Naive thymus-derived CD4-positive, alpha-beta T cell (primary cell): ENCODE results near the gene SPAG4. TPM values are rescaled to one million over a fixed set of nuclear protein-coding genes. Genes with fewer than 3 reads are reported as not detected.

ENCODE experiments used
- ATAC-seq: fragments of 150-1000 bp; cut with Tn5 transposase; 2 replicates; pipeline ENCODE4 v1.10.0; 2021; ENCODE audit warnings: mild to moderate bottlenecking, moderate library complexity
- CTCF ChIA-PET: fragments of 350-600 bp; sonication (Branson Sonifier 250); formaldehyde crosslinking; loops from one replicate; lab custom pipeline; 2021; ENCODE audit warnings: antibody characterized with exemption; lab: Charles Lee
- POLR2A ChIA-PET: fragments of 350-600 bp; sonication (Branson Sonifier 250); formaldehyde crosslinking; loops from one replicate; lab custom pipeline; 2021; ENCODE audit warnings: antibody characterized with exemption, inconsistent platforms; lab: Charles Lee
- DNase-seq, 9 donors: peaks; one replicate each; pipeline versions ENCODE4 v3.0.0 to v3.0.0-alpha.2; 2020 to 2022; ENCODE audit warnings: mixed read lengths in 1 of 9
- H3K27ac ChIP-seq: one replicate; pipeline ENCODE4 v1.7.0; 2013; ENCODE audit warnings: mild to moderate bottlenecking, low read depth, low read length, moderate library complexity
- H3K27me3 ChIP-seq, 2 donors: one replicate each; pipeline ENCODE4 v1.7.0; 2013; ENCODE audit warnings: low read length in 2 of 2, mild to moderate bottlenecking in 2 of 2, moderate library complexity in 2 of 2; ENCODE audit not compliant: control insufficient read depth in 2 of 2, insufficient read depth in 2 of 2
- H3K36me3 ChIP-seq, 3 experiments: 1 replicate in 2 of 3; 2 replicates in 1 of 3; pipeline ENCODE4 v1.7.0; 2013; ENCODE audit warnings: low read length in 3 of 3, mild to moderate bottlenecking in 3 of 3, moderate library complexity in 1 of 3; ENCODE audit not compliant: insufficient read depth in 3 of 3, control insufficient read depth in 2 of 3
- H3K4me1 ChIP-seq, 2 donors: one replicate each; pipeline ENCODE4 v1.7.0; 2013; ENCODE audit warnings: low read length in 2 of 2, mild to moderate bottlenecking in 2 of 2, moderate library complexity in 1 of 2; ENCODE audit not compliant: control insufficient read depth in 2 of 2, insufficient read depth in 2 of 2
- H3K4me3 ChIP-seq: 2 replicates; pipeline ENCODE4 v1.7.0; 2013; ENCODE audit warnings: mild to moderate bottlenecking, low read length
- H3K9me3 ChIP-seq, 3 experiments: 1 replicate in 2 of 3; 2 replicates in 1 of 3; pipeline ENCODE4 v1.7.0; 2013; ENCODE audit warnings: low read length in 3 of 3; ENCODE audit not compliant: control insufficient read depth in 2 of 3
- H3K27ac Mint-ChIP-seq, 9 donors: one replicate each; pipeline ENCODE4 v1.8.0; 2020 to 2022; ENCODE audit warnings: mixed read lengths in 9 of 9, mild to moderate bottlenecking in 8 of 9, moderate library complexity in 5 of 9, inconsistent platforms in 2 of 9
- H3K27me3 Mint-ChIP-seq, 5 donors: one replicate each; pipeline ENCODE4 v1.8.0; 2021 to 2022; ENCODE audit warnings: mixed read lengths in 5 of 5, mild to moderate bottlenecking in 1 of 5
- H3K36me3 Mint-ChIP-seq, 5 donors: one replicate each; pipeline ENCODE4 v1.8.0; 2020 to 2022; ENCODE audit warnings: mixed read lengths in 5 of 5, mild to moderate bottlenecking in 3 of 5, inconsistent platforms in 1 of 5
- H3K4me1 Mint-ChIP-seq, 7 donors: one replicate each; pipeline ENCODE4 v1.8.0; 2020 to 2022; ENCODE audit warnings: mixed read lengths in 7 of 7, mild to moderate bottlenecking in 3 of 7, inconsistent platforms in 1 of 7
- H3K4me3 Mint-ChIP-seq, 10 donors: one replicate each; pipeline ENCODE4 v1.8.0; 2020 to 2022; ENCODE audit warnings: mild to moderate bottlenecking in 10 of 10, mixed read lengths in 10 of 10, moderate library complexity in 6 of 10, inconsistent platforms in 2 of 10
- H3K9me3 Mint-ChIP-seq, 11 donors: one replicate each; pipeline ENCODE4 v1.8.0; 2020 to 2022; ENCODE audit warnings: mixed read lengths in 11 of 11, mild to moderate bottlenecking in 4 of 11, inconsistent platforms in 1 of 11, moderate library complexity in 1 of 11
- intact Hi-C, 2 donors: fragments of 100-400 bp; cut with micrococcal nuclease; formaldehyde crosslinking; loops; one replicate each; pipeline ENCODE4 v1.15.1; 2023
- polyA plus RNA-seq, 2 donors: library from polyadenylated mRNA; unstranded; fragments of 300-500 nt; fragmentation: Illumina TruSeq; gene quantifications; one replicate each; pipeline ENCODE4 v1.2.3, GENCODE V29; 2021
- total RNA-seq, 6 experiments: library from RNA in 5 of 6; stranded (reverse) in 5 of 6; gene quantifications; 1 replicate in 5 of 6; 2 replicates in 1 of 6; pipeline ENCODE4 v1.2.3 and lab custom pipeline; 2021 to 2026

The SPAG4 gene
- total and polyA plus RNA-seq, 7 experiments from 2014 or later = 0.35 to 25.0 (median 2.7) TPM; not detected in 2

DNA sequence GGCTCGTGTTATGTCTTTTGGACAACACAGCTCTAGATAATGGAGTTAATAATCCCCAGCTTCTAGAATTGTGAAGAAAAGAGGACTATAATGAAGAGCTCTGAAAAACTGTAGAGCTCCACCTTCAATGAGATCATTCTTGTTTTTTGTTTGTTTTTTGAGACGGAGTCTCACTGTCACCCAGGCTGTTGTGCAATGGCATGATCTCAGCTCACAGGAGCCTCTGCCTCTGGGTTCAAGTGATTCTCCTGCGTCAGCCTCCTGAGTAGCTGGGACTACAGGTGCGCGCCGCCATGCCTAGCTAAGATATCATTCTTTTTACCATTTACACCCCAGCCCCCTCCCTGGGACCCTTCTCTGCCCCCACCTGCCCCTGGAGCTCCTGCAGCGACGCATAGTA, 37.2 kb upstream of the SPAG4 start:
- Histone ChIP-seq H3K4me1 (no peaks in the 10 kb centered on the region), H3K4me3 (no peak overlapping the region), H3K27ac (no peak overlapping the region), H3K27me3 (no peaks in the 10 kb centered on the region), H3K9me3 (peaks cover 0 to 6% (median 0%) of the 10 kb centered on the region in 3 experiments), H3K36me3 (no peaks in the 10 kb centered on the region)
- intact Hi-C loops = no loop called here
- CTCF ChIA-PET = no interaction called here
- no peak for ATAC-seq
- DNase-seq = no peak
- H3K27ac Mint-ChIP-seq = no peak overlapping the region
- POLR2A ChIA-PET = no interaction called here
- H3K4me1 Mint-ChIP-seq = no peaks in the 10 kb centered on the region
- peaks cover 0 to 4% (median 0%) of the 10 kb centered on the region in 5 donors for H3K36me3 Mint-ChIP-seq
- H3K9me3 Mint-ChIP-seq = peaks cover 0 to 23% (median 6%) of the 10 kb centered on the region in 11 donors
- H3K4me3 Mint-ChIP-seq = no peak overlapping the region
- peaks cover 0 to 4% (median 0%) of the 10 kb centered on the region in 5 donors for H3K27me3 Mint-ChIP-seq

DNA sequence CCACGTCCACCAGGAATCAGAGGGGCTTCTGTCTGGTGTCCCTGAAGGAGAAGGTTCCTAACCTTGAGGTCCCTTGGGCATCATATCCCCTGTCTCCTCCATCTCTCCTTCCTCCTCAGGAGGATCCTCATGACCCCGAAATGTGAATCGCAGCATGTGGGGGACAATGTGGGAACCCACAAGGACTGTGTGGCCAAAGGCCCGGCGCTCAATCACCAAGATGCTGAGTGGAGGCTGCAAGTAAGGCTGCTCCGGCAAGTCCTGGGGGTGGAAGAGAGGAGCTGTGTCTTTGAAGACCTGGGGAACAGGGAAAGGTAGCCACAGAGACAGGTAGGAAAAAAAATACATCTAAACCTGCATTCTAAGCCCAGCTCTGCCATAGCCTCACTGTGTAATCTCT, 36.4 kb upstream of the SPAG4 start:
- ChIA-PET CTCF (no interaction called here), POLR2A (no interaction called here)
- H3K36me3 ChIP-seq = no peaks in the 10 kb centered on the region
- no peak overlapping the region for H3K27ac ChIP-seq
- H3K4me3 Mint-ChIP-seq = no peak overlapping the region
- no peak overlapping the region for H3K27ac Mint-ChIP-seq
- H3K27me3 ChIP-seq = no peaks in the 10 kb centered on the region
- no peak for DNase-seq
- intact Hi-C loops = no loop called here
- peaks cover 0 to 6% (median 0%) of the 10 kb centered on the region in 3 experiments for H3K9me3 ChIP-seq
- no peak for ATAC-seq
- H3K36me3 Mint-ChIP-seq = peaks cover 0 to 2% (median 0%) of the 10 kb centered on the region in 5 donors
- peaks cover 0 to 18% (median 6%) of the 10 kb centered on the region in 11 donors for H3K9me3 Mint-ChIP-seq
- peaks cover 0 to 4% (median 0%) of the 10 kb centered on the region in 5 donors for H3K27me3 Mint-ChIP-seq
- H3K4me1 ChIP-seq = no peaks in the 10 kb centered on the region
- no peak overlapping the region for H3K4me3 ChIP-seq
- H3K4me1 Mint-ChIP-seq = no peaks in the 10 kb centered on the region

DNA sequence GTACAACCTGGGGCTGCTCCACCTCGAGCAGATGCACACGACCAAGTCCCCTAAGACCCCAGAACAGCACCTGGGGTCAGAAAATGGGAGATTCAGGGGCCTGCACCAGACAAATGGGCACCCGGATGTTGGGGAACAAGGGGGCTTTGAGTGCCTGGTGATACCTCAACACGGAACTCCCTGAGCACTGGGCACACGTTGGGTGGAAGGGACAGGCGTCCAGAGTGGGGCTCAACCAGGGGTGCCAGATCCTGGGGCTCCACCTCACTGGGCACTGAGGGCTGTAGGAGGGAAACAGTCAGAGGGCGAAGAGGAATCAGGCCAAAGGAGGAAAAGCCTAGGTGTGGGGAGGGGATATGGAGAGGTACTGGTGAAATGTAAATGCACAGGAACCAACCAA, 33.5 kb upstream of the SPAG4 start:
- H3K4me1 ChIP-seq = no peaks in the 10 kb centered on the region
- DNase-seq = no peak
- H3K36me3 Mint-ChIP-seq = no peaks in the 10 kb centered on the region
- H3K36me3 ChIP-seq = no peaks in the 10 kb centered on the region
- peak overlapping the region in 1 of 10 donors; percentile 56 for H3K4me3 Mint-ChIP-seq
- H3K9me3 ChIP-seq = peaks cover 0 to 6% (median 0%) of the 10 kb centered on the region in 3 experiments
- peaks cover 0 to 15% (median 6%) of the 10 kb centered on the region in 11 donors for H3K9me3 Mint-ChIP-seq
- H3K4me1 Mint-ChIP-seq = no peaks in the 10 kb centered on the region
- no peak overlapping the region for H3K27ac Mint-ChIP-seq
- no peak overlapping the region for H3K4me3 ChIP-seq
- ChIA-PET CTCF (no interaction called here), POLR2A (interaction anchor here (0.5 kb wide), 1 partner anchor 123 kb away, joined by 3 read pairs; no protein-coding TSS in a partner anchor)
- no peak overlapping the region for H3K27ac ChIP-seq
- intact Hi-C loops = no loop called here
- peaks cover 0 to 3% (median 0%) of the 10 kb centered on the region in 5 donors for H3K27me3 Mint-ChIP-seq
- H3K27me3 ChIP-seq = no peaks in the 10 kb centered on the region
- no peak for ATAC-seq

- Histone ChIP-seq H3K36me3 (no peaks in the 10 kb centered on the region), H3K27me3 (no peaks in the 10 kb centered on the region), H3K4me3 (no peak overlapping the region), H3K4me1 (no peaks in the 10 kb centered on the region), H3K9me3 (peaks cover 0 to 6% (median 0%) of the 10 kb centered on the region in 3 experiments), H3K27ac (no peak overlapping the region)
- DNase-seq (no peak), ATAC-seq (no peak)
- Mint-ChIP-seq H3K9me3 (peaks cover 0 to 15% (median 6%) of the 10 kb centered on the region in 11 donors), H3K36me3 (no peaks in the 10 kb centered on the region), H3K4me1 (no peaks in the 10 kb centered on the region), H3K4me3 (no peak overlapping the region), H3K27ac (no peak overlapping the region), H3K27me3 (peaks cover 0 to 3% (median 0%) of the 10 kb centered on the region in 5 donors)
- POLR2A ChIA-PET = interaction anchor here (1.3 kb wide), 1 partner anchor 19 kb away, joined by 3 read pairs; no protein-coding TSS in a partner anchor
- CTCF ChIA-PET = no interaction called here
- intact Hi-C loops = no loop called here
Measured at GRCh38 chr20:35582741-35583404, 32.8 kb upstream of the SPAG4 start.

DNA sequence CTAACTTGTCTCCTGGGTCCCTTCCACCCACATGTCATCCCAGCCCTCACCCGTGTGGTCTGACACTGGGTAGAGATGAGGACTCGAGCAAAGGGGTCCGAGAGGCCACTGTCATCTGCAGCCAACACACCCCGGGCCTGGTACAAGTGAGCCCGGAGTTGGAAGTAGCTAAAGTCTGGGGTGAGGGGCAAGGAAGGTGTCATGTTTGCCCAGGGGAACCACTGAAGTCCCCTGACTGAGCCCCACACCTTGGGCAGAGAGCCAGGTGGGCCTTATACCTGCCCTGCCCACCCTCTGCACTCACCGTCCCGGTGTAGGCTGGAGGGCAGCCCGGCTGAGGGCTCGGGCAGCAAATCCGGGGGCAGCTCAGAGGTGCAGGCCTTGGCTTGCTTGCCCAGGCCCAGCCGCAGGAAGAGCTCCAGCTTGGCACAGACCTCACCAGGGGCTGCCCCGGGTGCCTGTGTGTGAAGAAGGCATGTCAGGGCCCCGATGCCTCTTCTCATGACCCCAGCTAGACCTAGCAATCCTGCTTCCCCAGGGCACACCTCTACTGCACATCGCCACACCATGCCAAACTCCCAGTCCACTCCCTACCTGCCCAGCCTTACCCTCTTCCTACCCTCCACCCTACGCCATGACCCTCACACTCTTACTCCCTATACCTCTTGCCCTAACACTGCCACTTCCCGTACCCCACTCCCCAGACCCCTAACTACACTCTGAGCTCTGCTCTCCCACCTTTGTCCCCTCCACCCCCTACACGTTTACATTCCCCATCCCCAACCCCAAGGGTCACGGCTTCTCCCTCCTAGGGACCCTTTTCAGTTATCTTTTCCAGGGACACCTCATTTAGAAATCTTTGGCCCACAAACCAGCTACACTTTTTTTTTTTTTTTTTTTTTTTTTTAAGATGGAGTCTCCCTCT, 31.7 kb upstream of the SPAG4 start:
- Histone ChIP-seq H3K4me3 (no peak overlapping the region), H3K9me3 (peaks cover 0 to 6% (median 0%) of the 10 kb centered on the region in 3 experiments), H3K27ac (no peak overlapping the region), H3K27me3 (no peaks in the 10 kb centered on the region), H3K4me1 (no peaks in the 10 kb centered on the region), H3K36me3 (no peaks in the 10 kb centered on the region)
- H3K9me3 Mint-ChIP-seq = peaks cover 0 to 15% (median 6%) of the 10 kb centered on the region in 11 donors
- H3K4me1 Mint-ChIP-seq = peaks cover 0 to 4% (median 0%) of the 10 kb centered on the region in 7 donors
- ChIA-PET POLR2A (interaction anchor here (1.3 kb wide), 1 partner anchor 18 kb away, joined by 3 read pairs; no protein-coding TSS in a partner anchor), CTCF (no interaction called here)
- ATAC-seq (no peak), DNase-seq (no peak)
- no peak overlapping the region for H3K4me3 Mint-ChIP-seq
- no peaks in the 10 kb centered on the region for H3K36me3 Mint-ChIP-seq
- H3K27me3 Mint-ChIP-seq = peaks cover 0 to 3% (median 0%) of the 10 kb centered on the region in 5 donors
- H3K27ac Mint-ChIP-seq = no peak overlapping the region
- intact Hi-C loops = no loop called here

DNA sequence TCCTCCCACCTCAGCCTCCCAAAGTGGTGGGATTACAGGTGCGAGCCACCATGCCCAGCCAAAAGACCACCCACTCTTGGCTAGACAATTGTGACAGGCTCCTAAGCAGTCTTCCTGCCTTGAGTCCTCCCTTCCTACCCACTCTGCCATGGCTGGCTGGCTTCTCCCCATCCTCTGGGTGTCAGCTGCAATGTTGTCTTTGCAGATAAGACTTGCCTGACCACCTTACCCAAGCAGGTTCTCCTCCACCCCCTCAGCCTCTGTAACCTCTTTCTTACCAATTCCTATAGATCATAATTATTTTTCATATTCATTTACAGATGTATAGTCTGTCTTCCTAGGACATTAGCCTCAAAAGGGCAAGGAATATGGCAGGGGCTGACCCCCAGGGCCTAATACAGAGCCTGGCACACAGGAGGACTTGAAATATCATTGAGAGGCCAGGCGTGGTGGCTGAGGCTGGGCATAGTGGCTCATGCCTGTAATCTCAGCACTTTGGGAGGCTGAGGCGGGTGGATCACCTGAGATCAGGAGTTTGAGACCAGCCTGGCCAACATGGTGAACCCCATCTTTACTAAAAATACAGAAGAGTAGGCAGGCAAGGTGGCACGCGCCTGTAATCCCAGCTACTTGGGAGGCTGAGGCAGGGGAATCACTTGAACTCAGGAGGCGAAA, 28.7 kb upstream of the SPAG4 start:
- H3K4me3 Mint-ChIP-seq = no peak overlapping the region
- CTCF ChIA-PET = no interaction called here
- POLR2A ChIA-PET = no interaction called here
- DNase-seq (no peak), ATAC-seq (no peak)
- intact Hi-C loops = no loop called here
- no peak overlapping the region for H3K27ac ChIP-seq
- H3K36me3 ChIP-seq = no peaks in the 10 kb centered on the region
- H3K9me3 ChIP-seq = peaks cover 0 to 1% (median 0%) of the 10 kb centered on the region in 3 experiments
- H3K36me3 Mint-ChIP-seq = no peaks in the 10 kb centered on the region
- no peaks in the 10 kb centered on the region for H3K4me1 ChIP-seq
- H3K4me1 Mint-ChIP-seq = peaks cover 0 to 4% (median 0%) of the 10 kb centered on the region in 7 donors
- no peak overlapping the region for H3K4me3 ChIP-seq
- no peak overlapping the region for H3K27ac Mint-ChIP-seq
- peaks cover 0 to 3% (median 0%) of the 10 kb centered on the region in 5 donors for H3K27me3 Mint-ChIP-seq
- H3K27me3 ChIP-seq = no peaks in the 10 kb centered on the region
- peaks cover 0 to 8% (median 0%) of the 10 kb centered on the region in 11 donors for H3K9me3 Mint-ChIP-seq
